ENCODE results near the gene ACSM6.

DNA sequence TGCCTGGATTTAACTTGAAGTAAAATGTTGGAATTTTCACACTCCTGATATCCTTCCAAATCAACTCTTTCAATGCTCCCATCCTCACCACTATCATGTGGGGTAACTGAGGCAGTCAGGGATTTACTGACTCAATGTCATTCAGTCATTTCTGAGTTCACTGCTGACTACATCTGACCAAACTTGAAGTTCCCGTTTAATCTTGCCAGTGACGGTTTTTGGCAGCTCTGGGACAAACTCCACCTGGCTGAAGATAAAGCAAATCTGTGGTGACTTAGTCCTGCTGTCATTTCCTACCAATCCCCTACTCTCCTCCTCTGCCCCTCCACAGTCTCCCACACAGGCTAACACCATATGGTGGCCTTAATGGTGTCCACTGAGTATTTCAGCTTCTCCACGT, 22.7 kb upstream of the ACSM6 start:
- TF ChIP-seq CTCF (IDR thresholded peaks at IDR 0.05 in 4 of 5, conservative IDR thresholded peaks at IDR 0.05 in 1 of 5) = no peak
- no peak for TF ChIP-seq POLR2A (IDR thresholded peaks at IDR 0.05)
